Sigmoid colon (tissue), 7 donors: ENCODE data around the gene TGFB1I1. TPM values are rescaled to one million over a fixed set of nuclear protein-coding genes. Genes with fewer than 3 reads are reported as not detected.

Experiments used
- DNase-seq: peaks from one replicate; pipeline ENCODE4 v3.0.0-alpha.2; 2019
- H3K27ac ChIP-seq, 4 donors: fragments of 200-600 bp; sonication (generic); one replicate each; pipeline ENCODE4 v1.5.1; 2016 to 2019; ENCODE audit warnings: mild to moderate bottlenecking in 1 of 4
- H3K27me3 ChIP-seq, 3 donors: fragments of 200-600 bp; sonication (generic); one replicate each; pipeline ENCODE4 v1.5.1; 2019; ENCODE audit warnings: mild to moderate bottlenecking in 1 of 3
- H3K36me3 ChIP-seq, 4 donors: fragments of 200-600 bp; sonication (generic); one replicate each; pipeline ENCODE4 v1.5.1; 2016 to 2019
- H3K4me1 ChIP-seq, 4 donors: fragments of 200-600 bp; sonication (generic); one replicate each; pipeline ENCODE4 v1.5.1; 2017 to 2019
- H3K4me3 ChIP-seq, 4 donors: fragments of 200-600 bp; sonication (generic); one replicate each; pipeline ENCODE4 v1.5.1; 2017 to 2019; ENCODE audit warnings: mild to moderate bottlenecking in 2 of 4, moderate library complexity in 1 of 4
- H3K9me3 ChIP-seq, 4 donors: fragments of 200-600 bp in 3 of 4; sonication (generic) in 3 of 4; one replicate each; pipeline versions ENCODE4 v1.5.1 to v1.6.1; 2013 to 2019
- CTCF ChIP-seq, 4 experiments: fragments of 450-650 bp in 3 of 4; fragments of 200-600 bp in 1 of 4; IDR thresholded peaks; one replicate each; pipeline ENCODE4 v1.5.1; 2016 to 2019; ENCODE audit warnings: antibody characterized with exemption in 4 of 4, mild to moderate bottlenecking in 3 of 4, moderate library complexity in 2 of 4
- EP300 ChIP-seq, 4 donors: sonication (generic); formaldehyde crosslinking; IDR thresholded peaks; one replicate each; pipeline ENCODE4 v1.6.1; 2017; ENCODE audit warnings: antibody characterized with exemption in 4 of 4
- POLR2A ChIP-seq, 2 donors: fragments of 450-650 bp; IDR thresholded peaks; one replicate each; pipeline ENCODE4 v1.6.1; 2016; ENCODE audit warnings: antibody characterized with exemption in 2 of 2, mild to moderate bottlenecking in 2 of 2, moderate library complexity in 2 of 2
- POLR2AphosphoS5 ChIP-seq, 4 donors: sonication (generic); formaldehyde crosslinking; IDR thresholded peaks; one replicate each; pipeline ENCODE4 v1.6.1; 2017; ENCODE audit warnings: antibody characterized with exemption in 4 of 4
- WGBS, 2 donors: extraction: QIAGEN DNeasy Blood & Tissue Kit; methylation state at CpG; one replicate each; pipeline ENCODE4 v1.1.7; 2013; 5-methylcytosine and 5-hydroxymethylcytosine counted together
- intact Hi-C: fragments of 100-400 bp; cut with DNase I; formaldehyde crosslinking; loops from one replicate; pipeline ENCODE4 v1.15.1; 2023
- polyA plus RNA-seq, 3 donors: library from polyadenylated mRNA; stranded (reverse); fragments of 200-250 nt; gene quantifications; one replicate each; pipeline ENCODE4 v1.2.3, GENCODE V29; 2013
- total RNA-seq, 4 donors: library from RNA; depleted of rRNA; stranded (reverse); fragments of >200 nt; gene quantifications; one replicate each; pipeline ENCODE4 v1.1.0, GENCODE V29; 2016
- donor health status: healthy with polysubstance abuse.
- donor health status: Bipolar disorder and iron deficiency.
- donor health status: healthy.

Gene TGFB1I1
- total and polyA plus RNA-seq, 7 donors = 10.4 to 339 (median 124) TPM

DNA sequence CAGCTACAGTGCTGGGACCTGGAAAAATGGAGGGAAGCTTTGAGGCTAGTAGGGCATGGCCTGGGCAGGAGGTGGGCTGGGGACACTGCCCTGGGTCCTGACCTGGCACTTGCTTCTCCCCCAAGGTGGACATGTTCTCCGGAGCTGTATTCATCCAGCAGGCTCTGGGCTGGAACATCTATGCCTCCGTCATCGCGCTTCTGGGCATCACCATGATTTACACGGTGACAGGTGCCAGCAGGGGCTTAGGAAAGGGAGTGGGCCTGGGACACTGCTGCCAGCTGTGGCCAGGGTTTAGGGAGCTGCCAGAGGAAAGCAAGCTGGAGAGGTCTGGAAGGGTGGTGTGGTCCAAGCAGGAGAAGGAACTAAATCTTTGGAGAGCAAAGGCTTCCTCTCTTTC, 14.1 kb downstream of the TGFB1I1 start:
- 96% methylated on average over 5 of the region's 5 CpGs for WGBS, 2 donors
- intact Hi-C loops = no loop called here

DNA sequence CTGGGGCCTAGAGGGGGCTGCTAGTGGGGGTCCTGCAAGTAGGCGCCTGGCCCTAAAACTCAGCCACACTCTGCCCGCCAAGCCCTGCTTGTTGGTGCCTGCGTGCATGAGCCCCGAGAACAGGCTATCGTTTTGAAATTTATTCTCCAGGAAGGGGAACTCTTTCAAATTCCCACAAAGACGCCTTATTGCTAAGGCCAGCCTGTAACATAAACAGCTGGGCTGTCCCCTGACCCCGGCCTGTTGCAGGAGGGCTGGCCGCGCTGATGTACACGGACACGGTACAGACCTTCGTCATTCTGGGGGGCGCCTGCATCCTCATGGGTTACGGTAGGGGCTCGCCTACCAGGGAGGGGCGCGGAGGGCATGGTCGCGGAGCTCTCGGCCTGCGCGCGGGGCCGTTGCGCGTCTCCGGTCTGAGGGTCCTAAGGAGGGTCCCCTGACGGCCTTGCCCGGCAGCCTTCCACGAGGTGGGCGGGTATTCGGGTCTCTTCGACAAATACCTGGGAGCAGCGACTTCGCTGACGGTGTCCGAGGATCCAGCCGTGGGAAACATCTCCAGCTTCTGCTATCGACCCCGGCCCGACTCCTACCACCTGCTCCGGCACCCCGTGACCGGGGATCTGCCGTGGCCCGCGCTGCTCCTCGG, 15.2 kb downstream of the TGFB1I1 start:
- Histone ChIP-seq H3K36me3 (peaks cover 4 to 20% (median 6%) of the 10 kb centered on the region in 4 donors), H3K4me1 (peaks cover 0 to 24% (median 21%) of the 10 kb centered on the region in 4 donors), H3K27me3 (peaks cover 23 to 41% (median 33%) of the 10 kb centered on the region in 3 donors), H3K9me3 (peaks cover 0 to 3% (median 0%) of the 10 kb centered on the region in 4 donors), H3K4me3 (peak overlapping the region; percentile 23 to 54 (median 45)), H3K27ac (no peak overlapping the region)
- no peak for DNase-seq
- 3 to 6% methylated on average over 48 of the region's 48 CpGs for WGBS, 2 donors
- intact Hi-C loops = no loop called here
- no peak for TF ChIP-seq CTCF (IDR thresholded peaks at IDR 0.05)
- no peak for TF ChIP-seq EP300 (IDR thresholded peaks at IDR 0.05)
- TF ChIP-seq POLR2A (IDR thresholded peaks at IDR 0.05) = no peak
- no peak for TF ChIP-seq POLR2AphosphoS5 (IDR thresholded peaks at IDR 0.05)

More for the DNA sequence above, 14.1 kb downstream of the TGFB1I1 start:
- Histone ChIP-seq H3K4me3 (no peak overlapping the region), H3K27me3 (peaks cover 23 to 41% (median 33%) of the 10 kb centered on the region in 3 donors), H3K27ac (no peak overlapping the region), H3K4me1 (peaks cover 0 to 24% (median 22%) of the 10 kb centered on the region in 4 donors), H3K36me3 (peaks cover 0 to 10% (median 0%) of the 10 kb centered on the region in 4 donors), H3K9me3 (peaks cover 0 to 3% (median 0%) of the 10 kb centered on the region in 4 donors)
- DNase-seq = no peak
- TF ChIP-seq POLR2AphosphoS5 (IDR thresholded peaks at IDR 0.05) (no peak), EP300 (IDR thresholded peaks at IDR 0.05) (no peak), POLR2A (IDR thresholded peaks at IDR 0.05) (no peak), CTCF (IDR thresholded peaks at IDR 0.05) (no peak)

- Histone ChIP-seq H3K36me3 (peaks cover 10 to 27% (median 13%) of the 10 kb centered on the region in 4 donors), H3K9me3 (peaks cover 0 to 3% (median 0%) of the 10 kb centered on the region in 4 donors), H3K27ac (no peak overlapping the region), H3K27me3 (peaks cover 23 to 41% (median 33%) of the 10 kb centered on the region in 3 donors), H3K4me1 (peaks cover 0 to 24% (median 21%) of the 10 kb centered on the region in 4 donors), H3K4me3 (peak overlapping the region; percentile 23 to 54 (median 45))
- TF ChIP-seq POLR2AphosphoS5 (IDR thresholded peaks at IDR 0.05) (no peak), POLR2A (IDR thresholded peaks at IDR 0.05) (no peak), EP300 (IDR thresholded peaks at IDR 0.05) (no peak), CTCF (IDR thresholded peaks at IDR 0.05) (no peak)
- intact Hi-C loops = no loop called here
- 1% methylated on average over 60 of the region's 60 CpGs for WGBS, 2 donors
- no peak for DNase-seq
Measured at GRCh38 chr16:31487720-31488467, 15.9 kb downstream of the TGFB1I1 start.

- H3K4me3 ChIP-seq = peak overlapping the region; percentile 23 to 54 (median 45)
- intact Hi-C loops = no loop called here
- DNase-seq = no peak
Measured at GRCh38 chr16:31488468-31489297, 16.7 kb downstream of the TGFB1I1 start.

More at GRCh38 chr16:31488468-31489297, 16.7 kb downstream of the TGFB1I1 start:
- Histone ChIP-seq H3K9me3 (peaks cover 0 to 3% (median 0%) of the 10 kb centered on the region in 4 donors), H3K27me3 (peaks cover 23 to 41% (median 33%) of the 10 kb centered on the region in 3 donors), H3K4me1 (peaks cover 0 to 24% (median 21%) of the 10 kb centered on the region in 4 donors), H3K36me3 (peaks cover 18 to 35% (median 21%) of the 10 kb centered on the region in 4 donors), H3K27ac (no peak overlapping the region)
- TF ChIP-seq POLR2AphosphoS5 (IDR thresholded peaks at IDR 0.05) (peak in 1 of 4 donors; percentile 28), POLR2A (IDR thresholded peaks at IDR 0.05) (no peak), EP300 (IDR thresholded peaks at IDR 0.05) (no peak), CTCF (IDR thresholded peaks at IDR 0.05) (no peak)
- 57 to 69% methylated on average over 77 of the region's 77 CpGs for WGBS, 2 donors
